Measurements from ENCODE around the gene ZNF547. TPM values are rescaled to one million over a fixed set of nuclear protein-coding genes. Genes with fewer than 3 reads are reported as not detected.

ZNF547 gene
- total and polyA plus RNA-seq, 2 donors (not counting 3 experiments of a cell fraction or from before 2014, with no cell fraction given), result 1.9 to 2.7 TPM

- H3K9me3 ChIP-seq (replicated peaks; ENCODE audit: control insufficient read depth, insufficient read depth, low read length), result peaks cover 13% of the 10 kb centered on the region
- BruUV-seq (replicated peaks), result no TSS peak
- H3K4me3 ChIP-seq (replicated peaks in 1 of 3; ENCODE audit: insufficient read depth in 1 of 3, low read depth in 1 of 3, low read length in 3 of 3), result no peak overlapping the region
- H3K36me3 ChIP-seq (ENCODE audit: control insufficient read depth in 2 of 2, extremely low read depth in 1 of 2, insufficient read depth in 2 of 2, low read length in 2 of 2), result peaks cover 0 to 10% of the 10 kb centered on the region in 2 experiments
- FAIRE-seq (no peak), DNase-seq (ENCODE audit: low read depth, low spot score) (no peak)
- no peaks in the 10 kb centered on the region for H3K9me1 ChIP-seq (replicated peaks; ENCODE audit: control insufficient read depth, extremely low read depth, insufficient read depth, low read length)
- no peaks in the 10 kb centered on the region for H4K20me1 ChIP-seq (replicated peaks; ENCODE audit: control insufficient read depth, extremely low read depth, insufficient read depth, low read length)
- CTCF ChIA-PET, result no interaction called here
- H3K27me3 ChIP-seq (ENCODE audit: control insufficient read depth in 2 of 2, insufficient read depth in 2 of 2, low read length in 2 of 2), result no peaks in the 10 kb centered on the region
- no peaks in the 10 kb centered on the region for H3K4me1 ChIP-seq (ENCODE audit: control insufficient read depth, extremely low read depth, insufficient read depth, low read length)
- POLR2A ChIA-PET, result no interaction called here
- H2AFZ ChIP-seq (ENCODE audit: low read depth, low read length), result no peak overlapping the region
- no peaks in the 10 kb centered on the region for H3K79me2 ChIP-seq (ENCODE audit: control insufficient read depth, insufficient read depth, low read length)
- TF ChIP-seq POLR2A (IDR thresholded peaks at IDR 0.05; ENCODE audit: low read depth, low read length), result no peak
- TF ChIP-seq MYC (IDR thresholded peaks at IDR 0.05; ENCODE audit: low read depth, low read length), result no peak
- no peak for TF ChIP-seq JUN (IDR thresholded peaks at IDR 0.05; ENCODE audit: borderline replicate concordance, insufficient read depth, insufficient read length, low read depth)
- TF ChIP-seq POLR2AphosphoS5 (IDR thresholded peaks at IDR 0.05; ENCODE audit: insufficient read depth, low read depth, low read length), result no peak
- no peak for TF ChIP-seq CTCF (IDR thresholded peaks at IDR 0.05; ENCODE audit: extremely low read depth in 1 of 2, insufficient read depth in 1 of 2, low read depth in 1 of 2, low read length in 2 of 2)
- no peak for TF ChIP-seq EZH2 (IDR thresholded peaks at IDR 0.05; ENCODE audit: borderline replicate concordance, low read depth, low read length, severe bottlenecking)
- H3K9ac ChIP-seq (replicated peaks; ENCODE audit: extremely low read depth, insufficient read depth, low read length), result no peak overlapping the region
- dilution Hi-C loops (cut with MboI; ENCODE audit: extremely low pct_ligation_motif_present, low sequenced_read_pairs), result loop anchor here (10.0 kb wide), 1 partner anchor 196 kb away; no protein-coding TSS in a partner anchor
- intact Hi-C loops (cut with micrococcal nuclease), result no loop called here
- H3K27ac ChIP-seq (ENCODE audit: insufficient read depth, low read depth, low read length), result no peak overlapping the region
- no peak overlapping the region for H3K4me2 ChIP-seq (ENCODE audit: insufficient read depth, low read length)
Measured at GRCh38 chr19:57380923-57381322, 17.6 kb downstream of the ZNF547 start.

Measured in endothelial cell of umbilical vein (primary cell).